GM21825 (cell line): Measurements from ENCODE around the gene STH.
"Not testable (repeated sequence)": the region's sequence is repeated elsewhere in the genome, so short reads cannot be mapped to it uniquely, and the experiment has no call there.

Experiments used
- ATAC-seq: cut with Tn5 transposase; IDR thresholded peaks from one replicate; pipeline ENCODE4 v1.9.1; 2021; ENCODE audit warnings: mild to moderate bottlenecking, moderate library complexity; ENCODE audit not compliant: unreplicated experiment

STH gene

GRCh38 chr17:46002311-46002972, 3.4 kb downstream of the STH start:
- ATAC-seq, result no peak

DNA sequence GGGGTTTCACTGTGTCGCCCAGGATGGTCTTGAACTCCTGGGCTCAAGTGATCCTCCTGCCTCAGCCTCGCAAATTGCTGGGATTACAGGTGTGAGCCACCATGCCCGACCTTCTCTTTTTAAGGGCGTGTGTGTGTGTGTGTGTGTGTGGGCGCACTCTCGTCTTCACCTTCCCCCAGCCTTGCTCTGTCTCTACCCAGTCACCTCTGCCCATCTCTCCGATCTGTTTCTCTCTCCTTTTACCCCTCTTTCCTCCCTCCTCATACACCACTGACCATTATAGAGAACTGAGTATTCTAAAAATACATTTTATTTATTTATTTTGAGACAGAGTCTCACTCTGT, 3.9 kb downstream of the STH start:
- ATAC-seq, result no peak

GRCh38 chr17:46003907-46004748, 5.1 kb downstream of the STH start:
- no peak for ATAC-seq

DNA sequence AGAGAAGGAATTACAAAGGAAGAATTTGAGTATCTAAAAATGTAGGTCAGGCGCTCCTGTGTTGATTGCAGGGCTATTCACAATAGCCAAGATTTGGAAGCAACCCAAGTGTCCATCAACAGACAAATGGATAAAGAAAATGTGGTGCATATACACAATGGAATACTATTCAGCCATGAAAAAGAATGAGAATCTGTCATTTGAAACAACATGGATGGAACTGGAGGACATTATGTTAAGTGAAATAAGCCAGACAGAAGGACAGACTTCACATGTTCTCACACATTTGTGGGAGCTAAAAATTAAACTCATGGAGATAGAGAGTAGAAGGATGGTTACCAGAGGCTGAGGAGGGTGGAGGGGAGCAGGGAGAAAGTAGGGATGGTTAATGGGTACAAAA, 7.0 kb downstream of the STH start:
- ATAC-seq, result not testable (repeated sequence)

- no peak for ATAC-seq
Observed at GRCh38 chr17:46007461-46007965, 8.5 kb downstream of the STH start.

DNA sequence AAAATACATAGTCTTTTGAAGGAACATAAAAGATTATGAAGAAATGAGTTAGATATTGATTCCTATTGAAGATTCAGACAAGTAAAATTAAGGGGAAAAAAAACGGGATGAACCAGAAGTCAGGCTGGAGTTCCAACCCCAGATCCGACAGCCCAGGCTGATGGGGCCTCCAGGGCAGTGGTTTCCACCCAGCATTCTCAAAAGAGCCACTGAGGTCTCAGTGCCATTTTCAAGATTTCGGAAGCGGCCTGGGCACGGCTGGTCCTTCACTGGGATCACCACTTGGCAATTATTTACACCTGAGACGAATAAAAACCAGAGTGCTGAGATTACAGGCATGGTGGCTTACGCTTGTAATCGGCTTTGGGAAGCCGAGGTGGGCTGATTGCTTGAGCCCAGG, 9.5 kb downstream of the STH start:
- no peak for ATAC-seq

DNA sequence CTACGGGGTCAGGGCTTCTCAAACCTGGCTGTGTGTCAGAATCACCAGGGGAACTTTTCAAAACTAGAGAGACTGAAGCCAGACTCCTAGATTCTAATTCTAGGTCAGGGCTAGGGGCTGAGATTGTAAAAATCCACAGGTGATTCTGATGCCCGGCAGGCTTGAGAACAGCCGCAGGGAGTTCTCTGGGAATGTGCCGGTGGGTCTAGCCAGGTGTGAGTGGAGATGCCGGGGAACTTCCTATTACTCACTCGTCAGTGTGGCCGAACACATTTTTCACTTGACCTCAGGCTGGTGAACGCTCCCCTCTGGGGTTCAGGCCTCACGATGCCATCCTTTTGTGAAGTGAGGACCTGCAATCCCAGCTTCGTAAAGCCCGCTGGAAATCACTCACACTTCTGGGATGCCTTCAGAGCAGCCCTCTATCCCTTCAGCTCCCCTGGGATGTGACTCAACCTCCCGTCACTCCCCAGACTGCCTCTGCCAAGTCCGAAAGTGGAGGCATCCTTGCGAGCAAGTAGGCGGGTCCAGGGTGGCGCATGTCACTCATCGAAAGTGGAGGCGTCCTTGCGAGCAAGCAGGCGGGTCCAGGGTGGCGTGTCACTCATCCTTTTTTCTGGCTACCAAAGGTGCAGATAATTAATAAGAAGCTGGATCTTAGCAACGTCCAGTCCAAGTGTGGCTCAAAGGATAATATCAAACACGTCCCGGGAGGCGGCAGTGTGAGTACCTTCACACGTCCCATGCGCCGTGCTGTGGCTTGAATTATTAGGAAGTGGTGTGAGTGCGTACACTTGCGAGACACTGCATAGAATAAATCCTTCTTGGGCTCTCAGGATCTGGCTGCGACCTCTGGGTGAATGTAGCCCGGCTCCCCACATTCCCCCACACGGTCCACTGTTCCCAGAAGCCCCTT, 10.9 kb downstream of the STH start:
- ATAC-seq, result no peak

GRCh38 chr17:46010597-46011186, 11.6 kb downstream of the STH start:
- no peak for ATAC-seq

DNA sequence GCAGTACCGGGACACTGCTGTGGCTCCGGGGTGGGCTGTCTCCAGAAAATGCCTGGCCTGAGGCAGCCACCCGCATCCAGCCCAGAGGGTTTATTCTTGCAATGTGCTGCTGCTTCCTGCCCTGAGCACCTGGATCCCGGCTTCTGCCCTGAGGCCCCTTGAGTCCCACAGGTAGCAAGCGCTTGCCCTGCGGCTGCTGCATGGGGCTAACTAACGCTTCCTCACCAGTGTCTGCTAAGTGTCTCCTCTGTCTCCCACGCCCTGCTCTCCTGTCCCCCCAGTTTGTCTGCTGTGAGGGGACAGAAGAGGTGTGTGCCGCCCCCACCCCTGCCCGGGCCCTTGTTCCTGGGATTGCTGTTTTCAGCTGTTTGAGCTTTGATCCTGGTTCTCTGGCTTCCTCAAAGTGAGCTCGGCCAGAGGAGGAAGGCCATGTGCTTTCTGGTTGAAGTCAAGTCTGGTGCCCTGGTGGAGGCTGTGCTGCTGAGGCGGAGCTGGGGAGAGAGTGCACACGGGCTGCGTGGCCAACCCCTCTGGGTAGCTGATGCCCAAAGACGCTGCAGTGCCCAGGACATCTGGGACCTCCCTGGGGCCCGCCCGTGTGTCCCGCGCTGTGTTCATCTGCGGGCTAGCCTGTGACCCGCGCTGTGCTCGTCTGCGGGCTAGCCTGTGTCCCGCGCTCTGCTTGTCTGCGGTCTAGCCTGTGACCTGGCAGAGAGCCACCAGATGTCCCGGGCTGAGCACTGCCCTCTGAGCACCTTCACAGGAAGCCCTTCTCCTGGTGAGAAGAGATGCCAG, 12.9 kb downstream of the STH start:
- no peak for ATAC-seq

DNA sequence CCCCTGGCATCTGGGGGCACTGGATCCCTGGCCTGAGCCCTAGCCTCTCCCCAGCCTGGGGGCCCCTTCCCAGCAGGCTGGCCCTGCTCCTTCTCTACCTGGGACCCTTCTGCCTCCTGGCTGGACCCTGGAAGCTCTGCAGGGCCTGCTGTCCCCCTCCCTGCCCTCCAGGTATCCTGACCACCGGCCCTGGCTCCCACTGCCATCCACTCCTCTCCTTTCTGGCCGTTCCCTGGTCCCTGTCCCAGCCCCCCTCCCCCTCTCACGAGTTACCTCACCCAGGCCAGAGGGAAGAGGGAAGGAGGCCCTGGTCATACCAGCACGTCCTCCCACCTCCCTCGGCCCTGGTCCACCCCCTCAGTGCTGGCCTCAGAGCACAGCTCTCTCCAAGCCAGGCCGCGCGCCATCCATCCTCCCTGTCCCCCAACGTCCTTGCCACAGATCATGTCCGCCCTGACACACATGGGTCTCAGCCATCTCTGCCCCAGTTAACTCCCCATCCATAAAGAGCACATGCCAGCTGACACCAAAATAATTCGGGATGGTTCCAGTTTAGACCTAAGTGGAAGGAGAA, 13.5 kb downstream of the STH start:
- ATAC-seq, result no peak

GRCh38 chr17:46013127-46013501, 14.1 kb downstream of the STH start:
- no peak for ATAC-seq

GRCh38 chr17:46013502-46014165, 14.6 kb downstream of the STH start:
- no peak for ATAC-seq

DNA sequence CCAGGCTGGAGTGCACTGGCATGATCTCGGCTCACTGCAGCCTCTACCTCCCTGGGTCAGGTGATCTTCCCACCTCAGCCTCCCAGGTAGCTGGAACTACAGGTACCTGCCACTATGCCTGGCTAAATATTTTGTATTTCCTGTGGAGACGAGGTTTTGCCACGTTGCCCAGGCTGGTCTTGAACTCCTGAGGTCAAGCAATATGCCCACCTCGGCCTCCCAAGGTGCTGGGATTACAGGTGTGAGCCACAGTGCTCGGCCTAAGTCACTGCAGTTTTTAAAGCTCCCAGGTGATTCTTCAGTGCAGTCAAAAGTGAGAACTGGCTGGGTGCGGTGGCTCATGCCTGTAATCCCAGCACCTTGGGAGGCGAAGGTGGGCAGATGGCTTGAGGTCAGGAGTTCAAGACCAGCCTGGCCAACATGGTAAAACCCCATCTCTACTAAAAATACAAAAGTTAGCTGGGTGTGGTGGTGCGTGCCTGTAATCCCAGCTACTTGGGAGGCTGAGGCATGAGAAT, 20.4 kb downstream of the STH start:
- not testable (repeated sequence) for ATAC-seq

- ATAC-seq, result peak; percentile 71
Observed at GRCh38 chr17:46020023-46020761, 21.1 kb downstream of the STH start.

DNA sequence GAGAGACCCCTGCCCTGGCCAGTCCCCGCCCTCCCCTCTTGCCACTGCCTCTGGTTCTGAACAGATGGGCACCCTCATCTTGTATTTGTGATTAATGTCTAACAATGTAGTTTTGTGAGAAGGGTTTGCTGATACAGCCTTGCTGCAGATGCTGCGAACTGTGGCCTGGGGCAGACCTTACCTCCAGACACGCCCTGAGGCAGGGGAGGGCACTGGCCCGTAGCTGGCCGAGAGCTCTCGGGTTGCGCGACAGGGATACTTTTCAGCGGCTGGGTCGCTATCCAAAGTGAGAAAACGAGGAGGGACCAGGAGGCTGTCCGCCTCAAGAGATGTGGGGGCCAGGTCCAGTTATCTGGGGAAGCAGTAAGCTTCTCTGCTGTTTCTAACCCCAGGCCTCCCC, 21.9 kb downstream of the STH start:
- ATAC-seq, result no peak

GRCh38 chr17:46023366-46023765, 24.3 kb downstream of the STH start:
- not testable (repeated sequence) for ATAC-seq

DNA sequence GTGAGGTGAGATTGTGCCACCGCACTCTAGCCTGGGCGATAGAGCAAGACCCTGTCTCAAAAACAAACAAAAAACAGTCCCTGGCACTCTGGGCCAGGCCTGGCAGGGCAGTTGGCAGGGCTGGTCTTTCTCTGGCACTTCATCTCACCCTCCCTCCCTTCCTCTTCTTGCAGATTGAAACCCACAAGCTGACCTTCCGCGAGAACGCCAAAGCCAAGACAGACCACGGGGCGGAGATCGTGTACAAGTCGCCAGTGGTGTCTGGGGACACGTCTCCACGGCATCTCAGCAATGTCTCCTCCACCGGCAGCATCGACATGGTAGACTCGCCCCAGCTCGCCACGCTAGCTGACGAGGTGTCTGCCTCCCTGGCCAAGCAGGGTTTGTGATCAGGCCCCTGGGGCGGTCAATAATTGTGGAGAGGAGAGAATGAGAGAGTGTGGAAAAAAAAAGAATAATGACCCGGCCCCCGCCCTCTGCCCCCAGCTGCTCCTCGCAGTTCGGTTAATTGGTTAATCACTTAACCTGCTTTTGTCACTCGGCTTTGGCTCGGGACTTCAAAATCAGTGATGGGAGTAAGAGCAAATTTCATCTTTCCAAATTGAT, 24.8 kb downstream of the STH start:
- ATAC-seq, result no peak

DNA sequence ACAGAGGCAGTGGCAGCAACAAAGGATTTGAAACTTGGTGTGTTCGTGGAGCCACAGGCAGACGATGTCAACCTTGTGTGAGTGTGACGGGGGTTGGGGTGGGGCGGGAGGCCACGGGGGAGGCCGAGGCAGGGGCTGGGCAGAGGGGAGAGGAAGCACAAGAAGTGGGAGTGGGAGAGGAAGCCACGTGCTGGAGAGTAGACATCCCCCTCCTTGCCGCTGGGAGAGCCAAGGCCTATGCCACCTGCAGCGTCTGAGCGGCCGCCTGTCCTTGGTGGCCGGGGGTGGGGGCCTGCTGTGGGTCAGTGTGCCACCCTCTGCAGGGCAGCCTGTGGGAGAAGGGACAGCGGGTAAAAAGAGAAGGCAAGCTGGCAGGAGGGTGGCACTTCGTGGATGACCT, 25.5 kb downstream of the STH start:
- ATAC-seq, result no peak
